ENCODE measurements around the gene SLC66A1. TPM values are rescaled to one million over a fixed set of nuclear protein-coding genes. Genes with fewer than 3 reads are reported as not detected.

The SLC66A1 gene
- total and polyA plus RNA-seq, 4 donors = 4.0 to 15.2 (median 10.6) TPM

- H3K27me3 ChIP-seq (ENCODE audit: control insufficient read depth in 1 of 2, insufficient read depth in 2 of 2, low read length in 1 of 2) = no peaks in the 10 kb centered on the region
- H3K9me3 ChIP-seq (ENCODE audit: control insufficient read depth, low read length) = no peaks in the 10 kb centered on the region
- no peak overlapping the region for H3K27ac ChIP-seq (ENCODE audit: low read depth in 1 of 2, low read length in 2 of 2)
- DNase-seq (no peak), ATAC-seq (ENCODE audit: low FRiP score) (no peak)
- intact Hi-C loops (cut with DNase I) = no loop called here
- H3K36me3 ChIP-seq (ENCODE audit: control insufficient read depth in 1 of 2, insufficient read depth in 2 of 2, low read length in 1 of 2) = peaks cover 0 to 4% of the 10 kb centered on the region in 2 donors
- WGBS, 2 donors = 85 to 86% methylated on average over 17 of the region's 17 CpGs
- H3K4me1 ChIP-seq (ENCODE audit: control insufficient read depth in 1 of 2, insufficient read depth in 2 of 2, low read length in 2 of 2) = no peaks in the 10 kb centered on the region
- H3K4me3 ChIP-seq (ENCODE audit: low read length in 2 of 2) = no peak overlapping the region
These were observed 65.9 kb downstream of the SLC66A1 start for GRCh38 chr1:19377812-19378718.

Other genes starting within 250 kb of the SLC66A1 start
- gene UBR4, start 102.1 kb upstream of the SLC66A1 start, total RNA-seq = 100 to 1,000 TPM; 174 to 201 TPM
- 100 to 1,000 TPM in 1 of 2 donors, 10 to 100 TPM in 1; 16.4 to 293 TPM for gene UBR4, start 102.1 kb upstream of the SLC66A1 start, polyA plus RNA-seq
- gene EMC1, start 60.8 kb upstream of the SLC66A1 start, total RNA-seq = 10 to 100 TPM; 33.9 to 35.0 TPM
- 10 to 100 TPM; 14.0 to 19.1 TPM for gene EMC1, start 60.8 kb upstream of the SLC66A1 start, polyA plus RNA-seq
- 10 to 100 TPM; 13.0 to 14.2 TPM for gene MRTO4, start 60.5 kb upstream of the SLC66A1 start, total RNA-seq
- 10 to 100 TPM in 1 of 2 donors, 1 to 10 TPM in 1; 6.5 to 23.6 TPM for gene MRTO4, start 60.5 kb upstream of the SLC66A1 start, polyA plus RNA-seq
- gene AKR7A3, start 23.6 kb upstream of the SLC66A1 start, total RNA-seq = 1 to 10 TPM; 1.2 to 1.6 TPM
- 10 to 100 TPM in 1 of 2 donors, 1 to 10 TPM in 1; 2.6 to 99.8 TPM for gene AKR7A3, start 23.6 kb upstream of the SLC66A1 start, polyA plus RNA-seq
- gene AKR7A2, start 182 bp upstream of the SLC66A1 start, total RNA-seq = 10 to 100 TPM; 19.3 to 34.7 TPM
- gene AKR7A2, start 182 bp upstream of the SLC66A1 start, polyA plus RNA-seq = 10 to 100 TPM; 31.4 to 48.0 TPM
- gene CAPZB, start 173.2 kb downstream of the SLC66A1 start, total RNA-seq = 100 to 1,000 TPM; 289 to 297 TPM
- gene CAPZB, start 173.2 kb downstream of the SLC66A1 start, polyA plus RNA-seq = 100 to 1,000 TPM; 230 to 254 TPM